GM23338 (cell line): Measurements from ENCODE around the gene RBM24. TPM values are rescaled to one million over a fixed set of nuclear protein-coding genes. Genes with fewer than 3 reads are reported as not detected.

Experiments used
- ATAC-seq: fragments of 200-7000 bp; cut with Tn5 transposase; 3 replicates; pipeline ENCODE4 v1.9.1; 2020
- DNase-seq: peaks from one replicate; pipeline ENCODE4 v3.0.0-alpha.2; 2015; ENCODE audit warnings: low spot score
- H2AFZ ChIP-seq: fragments of 200-600 bp; sonication (generic); 2 replicates; pipeline ENCODE4 v1.8.0; 2016; ENCODE audit warnings: antibody characterized with exemption, mild to moderate bottlenecking, moderate library complexity
- H3F3A ChIP-seq: fragments of 200-600 bp; sonication (generic); replicated peaks from 2 replicates; pipeline ENCODE4 v1.8.0; 2017; ENCODE audit warnings: antibody characterized with exemption, mixed run types, low read depth
- H3K27ac ChIP-seq: fragments of 200-600 bp; sonication (generic); 2 replicates; pipeline ENCODE4 v1.6.1; 2016; ENCODE audit warnings: low read depth
- H3K27me3 ChIP-seq: fragments of 200-600 bp; sonication (generic); 2 replicates; pipeline ENCODE4 v1.8.0; 2016; ENCODE audit warnings: mild to moderate bottlenecking, mixed run types, moderate library complexity; ENCODE audit not compliant: insufficient read depth
- H3K36me3 ChIP-seq: fragments of 200-600 bp; sonication (generic); 2 replicates; pipeline ENCODE4 v1.8.0; 2016; ENCODE audit warnings: mild to moderate bottlenecking; ENCODE audit not compliant: insufficient read depth
- H3K4me1 ChIP-seq: fragments of 200-600 bp; sonication (generic); 2 replicates; pipeline ENCODE4 v1.8.0; 2016; ENCODE audit warnings: mild to moderate bottlenecking, moderate library complexity; ENCODE audit not compliant: insufficient read depth
- H3K4me2 ChIP-seq: fragments of 200-600 bp; sonication (generic); 2 replicates; pipeline ENCODE4 v1.7.1; 2017; ENCODE audit warnings: mixed run types
- H3K4me3 ChIP-seq: fragments of 200-600 bp; sonication (generic); 2 replicates; pipeline ENCODE4 v1.6.1; 2016; ENCODE audit warnings: mixed run types
- H3K79me2 ChIP-seq: fragments of 200-600 bp; sonication (generic); replicated peaks from 2 replicates; pipeline ENCODE4 v1.8.0; 2017; ENCODE audit warnings: mild to moderate bottlenecking; ENCODE audit not compliant: insufficient read depth
- H3K9me2 ChIP-seq: fragments of 200-600 bp; sonication (generic); 2 replicates; pipeline ENCODE4 v1.8.0; 2017; ENCODE audit not compliant: insufficient read depth
- H4K20me1 ChIP-seq: fragments of 200-600 bp; sonication (generic); replicated peaks from 2 replicates; pipeline ENCODE4 v1.8.0; 2017; ENCODE audit warnings: mild to moderate bottlenecking; ENCODE audit not compliant: insufficient read depth
- H3K27ac Mint-ChIP-seq: 2 replicates; pipeline ENCODE4 v1.8.0; 2020; ENCODE audit warnings: inconsistent platforms, mild to moderate bottlenecking, moderate library complexity, mixed read lengths
- H3K27me3 Mint-ChIP-seq: 3 replicates; pipeline ENCODE4 v1.8.0; 2022; ENCODE audit warnings: low read depth, mild to moderate bottlenecking, moderate library complexity, mixed read lengths, inconsistent platforms; ENCODE audit not compliant: insufficient read depth, poor library complexity
- H3K36me3 Mint-ChIP-seq: 3 replicates; pipeline ENCODE4 v1.8.0; 2021; ENCODE audit warnings: low read depth, mild to moderate bottlenecking, inconsistent platforms, moderate library complexity, mixed read lengths
- H3K4me1 Mint-ChIP-seq: 3 replicates; pipeline ENCODE4 v1.8.0; 2020; ENCODE audit warnings: mild to moderate bottlenecking, inconsistent platforms, mixed read lengths
- H3K4me3 Mint-ChIP-seq: 3 replicates; pipeline ENCODE4 v1.8.0; 2021; ENCODE audit warnings: moderate library complexity, mild to moderate bottlenecking, inconsistent platforms, mixed read lengths
- H3K9me3 Mint-ChIP-seq: 3 replicates; pipeline ENCODE4 v1.8.0; 2020; ENCODE audit warnings: moderate library complexity, mild to moderate bottlenecking, inconsistent platforms, mixed read lengths
- CREB1 ChIP-seq: fragments of 250-450 bp; sonication (Bioruptor Pico); IDR thresholded peaks from 2 replicates; pipeline ENCODE4 v1.5.0; 2020; ENCODE audit warnings: low read depth, mild to moderate bottlenecking, moderate library complexity
- CTCF ChIP-seq, 2 experiments: fragments of 200-600 bp in 1 of 2; sonication (generic) in 1 of 2; conservative IDR thresholded peaks; 2 replicates each; pipeline versions ENCODE4 v1.5.1 to v1.6.1; 2016 to 2017; ENCODE audit warnings: antibody characterized with exemption in 2 of 2, low read depth in 2 of 2, mild to moderate bottlenecking in 2 of 2, moderate library complexity in 1 of 2
- EZH2 ChIP-seq: fragments of 200-600 bp; sonication (generic); IDR thresholded peaks from one replicate; pipeline ENCODE4 v1.8.0; 2017; ENCODE audit warnings: antibody characterized with exemption, mild to moderate bottlenecking, low read depth; ENCODE audit not compliant: unreplicated experiment
- EZH2phosphoT487 ChIP-seq: fragments of 200-600 bp; sonication (generic); IDR thresholded peaks from one replicate; pipeline ENCODE4 v1.8.1; 2018; ENCODE audit warnings: antibody characterized with exemption; ENCODE audit not compliant: unreplicated experiment
- POLR2AphosphoS5 ChIP-seq: IDR thresholded peaks from 2 replicates; pipeline ENCODE4 v1.6.1; 2016; ENCODE audit warnings: antibody characterized with exemption, low read depth
- STAT1 ChIP-seq: IDR thresholded peaks from one replicate; pipeline ENCODE4 v1.6.1; 2016; ENCODE audit warnings: antibody characterized with exemption; ENCODE audit not compliant: unreplicated experiment
- ZNF331 ChIP-seq: fragments of 250-450 bp; sonication (Bioruptor Pico); IDR thresholded peaks from 2 replicates; pipeline ENCODE4 v1.5.0; 2020; ENCODE audit warnings: low read depth, mild to moderate bottlenecking, moderate library complexity
- polyA plus RNA-seq: library from polyadenylated mRNA; unstranded; fragments of >200 nt; fragmentation: Nextera tagmentation; extraction: Ambion mirVana; gene quantifications from 2 replicates; pipeline ENCODE4 v1.2.1, GENCODE V29; 2016
- total RNA-seq: library from RNA; depleted of rRNA; stranded (reverse); fragments of >200 nt; shearing (Covaris generic); gene quantifications from 2 replicates; pipeline ENCODE4 v1.2.3, GENCODE V29; 2014
- TF ChIP-seq, protein P1 (sequence below): fragments of 250-450 bp; sonication (Bioruptor Pico); IDR thresholded peaks from 2 replicates; pipeline ENCODE4 v1.5.0; 2020; ENCODE audit warnings: mild to moderate bottlenecking, moderate library complexity
- TF ChIP-seq, protein P2 (sequence below): IDR thresholded peaks from one replicate; pipeline ENCODE4 v1.6.1; 2018; ENCODE audit warnings: antibody characterized with exemption; ENCODE audit not compliant: unreplicated experiment

Gene RBM24
- total and polyA plus RNA-seq, 2 experiments from 2014 or later: 0.27 to 1.3 TPM

DNA sequence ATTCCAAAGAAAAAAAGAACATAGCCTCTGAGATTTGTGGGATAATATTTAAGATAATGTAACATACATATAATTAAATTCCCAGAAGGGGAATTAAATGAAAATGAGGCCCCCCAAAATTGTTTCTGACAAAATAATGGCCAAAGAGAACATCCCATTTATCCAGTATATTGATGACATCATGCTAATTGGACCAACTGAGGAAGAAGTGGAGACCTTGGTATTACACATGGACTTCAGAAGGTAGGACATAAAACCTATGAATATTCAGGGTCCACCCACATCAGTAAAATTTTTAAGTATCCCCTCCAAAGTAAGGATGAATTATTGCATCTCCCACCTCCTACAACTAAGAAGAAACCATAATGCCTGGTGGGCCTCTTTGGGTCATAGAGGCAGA, 15.6 kb upstream of the RBM24 start (continued):
- TF ChIP-seq, protein P1, sequence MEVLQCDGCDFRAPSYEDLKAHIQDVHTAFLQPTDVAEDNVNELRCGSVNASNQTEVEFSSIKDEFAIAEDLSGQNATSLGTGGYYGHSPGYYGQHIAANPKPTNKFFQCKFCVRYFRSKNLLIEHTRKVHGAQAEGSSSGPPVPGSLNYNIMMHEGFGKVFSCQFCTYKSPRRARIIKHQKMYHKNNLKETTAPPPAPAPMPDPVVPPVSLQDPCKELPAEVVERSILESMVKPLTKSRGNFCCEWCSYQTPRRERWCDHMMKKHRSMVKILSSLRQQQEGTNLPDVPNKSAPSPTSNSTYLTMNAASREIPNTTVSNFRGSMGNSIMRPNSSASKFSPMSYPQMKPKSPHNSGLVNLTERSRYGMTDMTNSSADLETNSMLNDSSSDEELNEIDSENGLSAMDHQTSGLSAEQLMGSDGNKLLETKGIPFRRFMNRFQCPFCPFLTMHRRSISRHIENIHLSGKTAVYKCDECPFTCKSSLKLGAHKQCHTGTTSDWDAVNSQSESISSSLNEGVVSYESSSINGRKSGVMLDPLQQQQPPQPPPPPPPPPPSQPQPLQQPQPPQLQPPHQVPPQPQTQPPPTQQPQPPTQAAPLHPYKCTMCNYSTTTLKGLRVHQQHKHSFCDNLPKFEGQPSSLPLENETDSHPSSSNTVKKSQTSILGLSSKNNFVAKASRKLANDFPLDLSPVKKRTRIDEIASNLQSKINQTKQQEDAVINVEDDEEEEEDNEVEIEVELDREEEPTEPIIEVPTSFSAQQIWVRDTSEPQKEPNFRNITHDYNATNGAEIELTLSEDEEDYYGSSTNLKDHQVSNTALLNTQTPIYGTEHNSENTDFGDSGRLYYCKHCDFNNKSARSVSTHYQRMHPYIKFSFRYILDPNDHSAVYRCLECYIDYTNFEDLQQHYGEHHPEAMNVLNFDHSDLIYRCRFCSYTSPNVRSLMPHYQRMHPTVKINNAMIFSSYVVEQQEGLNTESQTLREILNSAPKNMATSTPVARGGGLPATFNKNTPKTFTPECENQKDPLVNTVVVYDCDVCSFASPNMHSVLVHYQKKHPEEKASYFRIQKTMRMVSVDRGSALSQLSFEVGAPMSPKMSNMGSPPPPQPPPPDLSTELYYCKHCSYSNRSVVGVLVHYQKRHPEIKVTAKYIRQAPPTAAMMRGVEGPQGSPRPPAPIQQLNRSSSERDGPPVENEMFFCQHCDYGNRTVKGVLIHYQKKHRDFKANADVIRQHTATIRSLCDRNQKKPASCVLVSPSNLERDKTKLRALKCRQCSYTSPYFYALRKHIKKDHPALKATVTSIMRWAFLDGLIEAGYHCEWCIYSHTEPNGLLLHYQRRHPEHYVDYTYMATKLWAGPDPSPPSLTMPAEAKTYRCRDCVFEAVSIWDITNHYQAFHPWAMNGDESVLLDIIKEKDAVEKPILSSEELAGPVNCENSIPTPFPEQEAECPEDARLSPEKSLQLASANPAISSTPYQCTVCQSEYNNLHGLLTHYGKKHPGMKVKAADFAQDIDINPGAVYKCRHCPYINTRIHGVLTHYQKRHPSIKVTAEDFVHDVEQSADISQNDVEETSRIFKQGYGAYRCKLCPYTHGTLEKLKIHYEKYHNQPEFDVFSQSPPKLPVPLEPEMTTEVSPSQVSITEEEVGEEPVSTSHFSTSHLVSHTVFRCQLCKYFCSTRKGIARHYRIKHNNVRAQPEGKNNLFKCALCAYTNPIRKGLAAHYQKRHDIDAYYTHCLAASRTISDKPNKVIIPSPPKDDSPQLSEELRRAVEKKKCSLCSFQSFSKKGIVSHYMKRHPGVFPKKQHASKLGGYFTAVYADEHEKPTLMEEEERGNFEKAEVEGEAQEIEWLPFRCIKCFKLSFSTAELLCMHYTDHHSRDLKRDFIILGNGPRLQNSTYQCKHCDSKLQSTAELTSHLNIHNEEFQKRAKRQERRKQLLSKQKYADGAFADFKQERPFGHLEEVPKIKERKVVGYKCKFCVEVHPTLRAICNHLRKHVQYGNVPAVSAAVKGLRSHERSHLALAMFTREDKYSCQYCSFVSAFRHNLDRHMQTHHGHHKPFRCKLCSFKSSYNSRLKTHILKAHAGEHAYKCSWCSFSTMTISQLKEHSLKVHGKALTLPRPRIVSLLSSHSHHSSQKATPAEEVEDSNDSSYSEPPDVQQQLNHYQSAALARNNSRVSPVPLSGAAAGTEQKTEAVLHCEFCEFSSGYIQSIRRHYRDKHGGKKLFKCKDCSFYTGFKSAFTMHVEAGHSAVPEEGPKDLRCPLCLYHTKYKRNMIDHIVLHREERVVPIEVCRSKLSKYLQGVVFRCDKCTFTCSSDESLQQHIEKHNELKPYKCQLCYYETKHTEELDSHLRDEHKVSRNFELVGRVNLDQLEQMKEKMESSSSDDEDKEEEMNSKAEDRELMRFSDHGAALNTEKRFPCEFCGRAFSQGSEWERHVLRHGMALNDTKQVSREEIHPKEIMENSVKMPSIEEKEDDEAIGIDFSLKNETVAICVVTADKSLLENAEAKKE (CRISPR knock-in tag): no peak

DNA sequence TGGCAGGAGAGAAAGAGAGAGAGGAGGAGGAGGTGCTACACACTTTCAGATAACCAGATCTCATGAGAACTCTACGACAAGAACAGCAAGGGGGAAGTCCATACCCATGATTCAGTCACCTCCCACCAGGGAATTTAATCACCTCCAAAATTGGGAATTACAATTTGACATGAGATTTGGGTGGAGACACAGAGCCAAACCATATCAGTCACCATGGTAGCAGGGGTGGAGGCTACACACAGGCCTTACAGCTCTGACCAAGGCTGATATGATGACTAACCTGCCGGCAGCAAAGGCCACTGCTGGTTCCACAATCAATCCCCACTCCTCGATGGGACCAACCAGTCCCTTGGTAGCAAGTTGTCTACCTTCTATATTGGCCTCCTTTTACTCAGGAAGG, 13.6 kb upstream of the RBM24 start:
- Mint-ChIP-seq H3K27ac (no peak overlapping the region), H3K36me3 (no peaks in the 10 kb centered on the region), H3K4me1 (no peaks in the 10 kb centered on the region), H3K27me3 (peaks cover 2% of the 10 kb centered on the region), H3K4me3 (no peak overlapping the region), H3K9me3 (no peaks in the 10 kb centered on the region)
- Histone ChIP-seq H3K4me1 (no peaks in the 10 kb centered on the region), H2AFZ (no peak overlapping the region), H3K36me3 (no peaks in the 10 kb centered on the region), H3K79me2 (no peaks in the 10 kb centered on the region), H3F3A (no peaks in the 10 kb centered on the region), H4K20me1 (no peaks in the 10 kb centered on the region), H3K27ac (no peak overlapping the region), H3K27me3 (no peaks in the 10 kb centered on the region), H3K4me2 (no peak overlapping the region), H3K4me3 (no peak overlapping the region), H3K9me2 (peaks cover 12% of the 10 kb centered on the region; the same call in 1 of the 2 replicates)
- ATAC-seq: no peak
- no peak for DNase-seq
- TF ChIP-seq STAT1 (no peak), CREB1 (CRISPR knock-in tag) (no peak)

- Histone ChIP-seq H3K9me2 (peaks cover 12% of the 10 kb centered on the region; the same call in 1 of the 2 replicates), H3K4me1 (no peaks in the 10 kb centered on the region), H3K4me3 (no peak overlapping the region), H3K4me2 (no peak overlapping the region), H3K36me3 (no peaks in the 10 kb centered on the region), H3K27me3 (no peaks in the 10 kb centered on the region), H3K27ac (no peak overlapping the region), H3F3A (no peaks in the 10 kb centered on the region), H4K20me1 (no peaks in the 10 kb centered on the region), H2AFZ (no peak overlapping the region), H3K79me2 (no peaks in the 10 kb centered on the region)
- Mint-ChIP-seq H3K9me3 (no peaks in the 10 kb centered on the region), H3K4me3 (no peak overlapping the region), H3K27ac (no peak overlapping the region), H3K27me3 (peaks cover 2% of the 10 kb centered on the region), H3K4me1 (no peaks in the 10 kb centered on the region), H3K36me3 (no peaks in the 10 kb centered on the region)
- ATAC-seq: no peak
- DNase-seq: no peak
- TF ChIP-seq EZH2: no peak
- no peak for TF ChIP-seq ZNF331
- TF ChIP-seq CREB1 (CRISPR knock-in tag): no peak
- TF ChIP-seq CTCF (conservative IDR thresholded peaks at IDR 0.05; ENCODE audit: low read depth in 2 of 2): no peak
- no peak for TF ChIP-seq EZH2phosphoT487
- no peak for TF ChIP-seq STAT1
- TF ChIP-seq, protein P2, sequence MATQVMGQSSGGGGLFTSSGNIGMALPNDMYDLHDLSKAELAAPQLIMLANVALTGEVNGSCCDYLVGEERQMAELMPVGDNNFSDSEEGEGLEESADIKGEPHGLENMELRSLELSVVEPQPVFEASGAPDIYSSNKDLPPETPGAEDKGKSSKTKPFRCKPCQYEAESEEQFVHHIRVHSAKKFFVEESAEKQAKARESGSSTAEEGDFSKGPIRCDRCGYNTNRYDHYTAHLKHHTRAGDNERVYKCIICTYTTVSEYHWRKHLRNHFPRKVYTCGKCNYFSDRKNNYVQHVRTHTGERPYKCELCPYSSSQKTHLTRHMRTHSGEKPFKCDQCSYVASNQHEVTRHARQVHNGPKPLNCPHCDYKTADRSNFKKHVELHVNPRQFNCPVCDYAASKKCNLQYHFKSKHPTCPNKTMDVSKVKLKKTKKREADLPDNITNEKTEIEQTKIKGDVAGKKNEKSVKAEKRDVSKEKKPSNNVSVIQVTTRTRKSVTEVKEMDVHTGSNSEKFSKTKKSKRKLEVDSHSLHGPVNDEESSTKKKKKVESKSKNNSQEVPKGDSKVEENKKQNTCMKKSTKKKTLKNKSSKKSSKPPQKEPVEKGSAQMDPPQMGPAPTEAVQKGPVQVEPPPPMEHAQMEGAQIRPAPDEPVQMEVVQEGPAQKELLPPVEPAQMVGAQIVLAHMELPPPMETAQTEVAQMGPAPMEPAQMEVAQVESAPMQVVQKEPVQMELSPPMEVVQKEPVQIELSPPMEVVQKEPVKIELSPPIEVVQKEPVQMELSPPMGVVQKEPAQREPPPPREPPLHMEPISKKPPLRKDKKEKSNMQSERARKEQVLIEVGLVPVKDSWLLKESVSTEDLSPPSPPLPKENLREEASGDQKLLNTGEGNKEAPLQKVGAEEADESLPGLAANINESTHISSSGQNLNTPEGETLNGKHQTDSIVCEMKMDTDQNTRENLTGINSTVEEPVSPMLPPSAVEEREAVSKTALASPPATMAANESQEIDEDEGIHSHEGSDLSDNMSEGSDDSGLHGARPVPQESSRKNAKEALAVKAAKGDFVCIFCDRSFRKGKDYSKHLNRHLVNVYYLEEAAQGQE: no peak
- no peak for TF ChIP-seq POLR2AphosphoS5
Measured at GRCh38 chr6:17268114-17268513, 13.0 kb upstream of the RBM24 start.
